HCT116 (cell line): ENCODE results near the gene SLC27A3. TPM values are rescaled to one million over a fixed set of nuclear protein-coding genes. Genes with fewer than 3 reads are reported as not detected.
A peak's percentile ranks its signal among the peaks of the same experiment; 100 is the strongest.

Experiments
- ATAC-seq: fragments of 200-7000 bp; cut with Tn5 transposase; 2 replicates; pipeline ENCODE4 v1.9.1; 2020; ENCODE audit warnings: mild to moderate bottlenecking, moderate library complexity
- BruUV-seq: library from RNA; stranded (reverse); fragments of 400-500 nt; replicated peaks from 2 replicates; lab custom pipeline; 2021; lab: Mats Ljungman, UMichigan
- CTCF ChIA-PET: fragments of 300-600 bp; sonication (Branson Sonifier 250); formaldehyde crosslinking; loops from one replicate; lab custom pipeline; 2021; ENCODE audit warnings: antibody characterized with exemption; lab: Charles Lee
- POLR2A ChIA-PET: fragments of 300-600, 350-600 bp; sonication (Branson Sonifier 250); formaldehyde crosslinking; loops from one replicate; lab custom pipeline; 2021; ENCODE audit warnings: antibody characterized with exemption; lab: Charles Lee
- RAD21 ChIA-PET, 2 experiments: fragments of 300-600 bp; sonication (Branson Sonifier 250); formaldehyde crosslinking; loops; one replicate each; lab custom pipeline; 2023; ENCODE audit warnings: low total read pairs in 2 of 2; ENCODE audit not compliant: uncharacterized antibody in 2 of 2, unreplicated experiment in 2 of 2, low non-redundant PET in 1 of 2; lab: Charles Lee
- DNase-seq: peaks from one replicate; pipeline ENCODE4 v3.0.0-alpha.2; 2010; ENCODE audit warnings: low read depth, low spot score
- H2AFZ ChIP-seq: fragments of 200-600 bp; shearing (Covaris generic), sonication (generic); 2 replicates; pipeline ENCODE4 v1.6.1; 2017; ENCODE audit warnings: low read depth, mixed run types, mixed read lengths, antibody characterized with exemption, low read length; ENCODE audit not compliant: poor library complexity, severe bottlenecking
- H3K27ac ChIP-seq: 2 replicates; pipeline ENCODE4 v1.5.1; 2012; ENCODE audit warnings: low read depth, low read length
- H3K27me3 ChIP-seq: fragments of 200-600 bp; sonication (generic); 2 replicates; pipeline ENCODE4 v1.6.1; 2016; ENCODE audit warnings: mixed run types, low read length, mixed read lengths; ENCODE audit not compliant: insufficient read depth
- H3K36me3 ChIP-seq, 2 experiments: fragments of 200-500 bp in 1 of 2; fragments of 200-600 bp in 1 of 2; sonication (Bioruptor generic) in 1 of 2; sonication (generic) in 1 of 2; 2 replicates each; pipeline versions ENCODE4 v1.5.1 to v1.6.1; 2014 to 2016; ENCODE audit warnings: low read length in 2 of 2, inconsistent platforms in 1 of 2, mixed read lengths in 1 of 2, mixed run types in 1 of 2; ENCODE audit not compliant: insufficient read depth in 2 of 2, control insufficient read depth in 1 of 2
- H3K4me1 ChIP-seq, 2 experiments: fragments of 200-600 bp in 1 of 2; sonication (generic) in 1 of 2; 2 replicates each; pipeline versions ENCODE4 v1.5.1 to v1.6.1; 2012 to 2017; ENCODE audit warnings: low read length in 2 of 2, inconsistent platforms in 1 of 2, mild to moderate bottlenecking in 1 of 2, mixed read lengths in 1 of 2, mixed run types in 1 of 2, moderate library complexity in 1 of 2; ENCODE audit not compliant: insufficient read depth in 2 of 2, control insufficient read depth in 1 of 2
- H3K4me2 ChIP-seq: fragments of 200-600 bp; sonication (generic); 2 replicates; pipeline ENCODE4 v1.6.1; 2017; ENCODE audit warnings: mixed run types, low read length, mixed read lengths
- H3K4me3 ChIP-seq, 2 experiments: fragments of 200-600 bp in 1 of 2; sonication (generic) in 1 of 2; replicated peaks in 1 of 2; 2 replicates each; pipeline ENCODE4 v1.5.1; 2011 to 2016; ENCODE audit warnings: low read length in 2 of 2, control low read depth in 1 of 2, low read depth in 1 of 2, mild to moderate bottlenecking in 1 of 2, mixed read lengths in 1 of 2, mixed run types in 1 of 2
- H3K79me2 ChIP-seq: fragments of 200-600 bp; sonication (generic); 2 replicates; pipeline ENCODE4 v1.6.1; 2017; ENCODE audit warnings: mild to moderate bottlenecking, mixed run types, low read length, moderate library complexity, mixed read lengths; ENCODE audit not compliant: insufficient read depth
- H3K9ac ChIP-seq: fragments of 200-600 bp; sonication (generic); 2 replicates; pipeline ENCODE4 v1.6.1; 2016; ENCODE audit warnings: low read length, mixed read lengths
- H3K9me2 ChIP-seq: fragments of 200-600 bp; sonication (generic), shearing (Covaris generic); 2 replicates; pipeline ENCODE4 v1.6.1; 2017; ENCODE audit warnings: mixed run types, mild to moderate bottlenecking, moderate library complexity; ENCODE audit not compliant: insufficient read depth
- H3K9me3 ChIP-seq, 2 experiments: fragments of 200-500 bp in 1 of 2; fragments of 200-600 bp in 1 of 2; sonication (Bioruptor generic) in 1 of 2; sonication (generic) in 1 of 2; 2 replicates each; pipeline ENCODE4 v1.6.1; 2014 to 2017; ENCODE audit warnings: low read length in 2 of 2, mixed read lengths in 2 of 2, inconsistent platforms in 1 of 2, low read depth in 1 of 2, mild to moderate bottlenecking in 1 of 2, mixed run types in 1 of 2, moderate library complexity in 1 of 2; ENCODE audit not compliant: control insufficient read depth in 1 of 2, insufficient read depth in 1 of 2
- H4K20me1 ChIP-seq: fragments of 200-600 bp; sonication (generic), shearing (Covaris generic); 2 replicates; pipeline ENCODE4 v1.6.1; 2017; ENCODE audit warnings: mixed run types, mild to moderate bottlenecking, moderate library complexity; ENCODE audit not compliant: insufficient read depth
- CBX3 ChIP-seq: IDR thresholded peaks from 2 replicates; pipeline ENCODE4 v1.6.1; 2012; ENCODE audit warnings: low read depth
- CTCF ChIP-seq, 3 experiments: fragments of 200-600 bp in 1 of 3; sonication (generic) in 1 of 3; IDR thresholded peaks in 2 of 3; conservative IDR thresholded peaks in 1 of 3; 2 replicates each; pipeline ENCODE4 v1.5.1; 2012 to 2017; ENCODE audit warnings: low read depth in 2 of 3, low read length in 2 of 3, antibody characterized with exemption in 1 of 3, borderline replicate concordance in 1 of 3, control low read depth in 1 of 3, mild to moderate bottlenecking in 1 of 3, mixed read lengths in 1 of 3, mixed run types in 1 of 3, moderate library complexity in 1 of 3; ENCODE audit not compliant: insufficient read depth in 1 of 3
- EGR1 ChIP-seq: IDR thresholded peaks from 2 replicates; pipeline ENCODE4 v1.6.1; 2012; ENCODE audit warnings: low read depth
- ELF1 ChIP-seq: IDR thresholded peaks from 2 replicates; pipeline ENCODE4 v1.6.1; 2012; ENCODE audit warnings: low read depth, borderline replicate concordance
- EZH2 ChIP-seq: fragments of 200-600 bp; sonication (generic); IDR thresholded peaks from 2 replicates; pipeline ENCODE4 v1.6.1; 2017; ENCODE audit warnings: antibody characterized with exemption, mixed run types
- FOSL1 ChIP-seq: IDR thresholded peaks from 2 replicates; pipeline ENCODE4 v1.6.1; 2012; ENCODE audit warnings: low read depth
- JUND ChIP-seq: IDR thresholded peaks from 2 replicates; pipeline ENCODE4 v1.6.1; 2012
- RAD21 ChIP-seq: IDR thresholded peaks from 2 replicates; pipeline ENCODE4 v1.6.1; 2012; ENCODE audit warnings: low read depth, mild to moderate bottlenecking
- SIN3A ChIP-seq: IDR thresholded peaks from 2 replicates; pipeline ENCODE4 v1.6.1; 2012; ENCODE audit warnings: low read depth
- SP1 ChIP-seq: IDR thresholded peaks from 2 replicates; pipeline ENCODE4 v1.6.1; 2012; ENCODE audit warnings: low read depth
- TCF7L2 ChIP-seq: IDR thresholded peaks from 2 replicates; pipeline ENCODE4 v1.7.0; 2011; ENCODE audit warnings: borderline replicate concordance, inconsistent platforms; ENCODE audit not compliant: insufficient read depth, insufficient read length; ENCODE audit errors: extremely low read depth
- YY1 ChIP-seq: IDR thresholded peaks from 2 replicates; pipeline ENCODE4 v1.6.1; 2011; ENCODE audit warnings: low read length, low read depth, moderate library complexity, mild to moderate bottlenecking; ENCODE audit not compliant: insufficient replicate concordance; ENCODE audit errors: extremely low read depth
- ZNF274 ChIP-seq: fragments of 200-500 bp; sonication (Bioruptor generic); IDR thresholded peaks from 2 replicates; pipeline ENCODE4 v1.6.1; 2014; ENCODE audit warnings: mild to moderate bottlenecking, low read depth, low read length, inconsistent platforms
- intact Hi-C: fragments of 100-400 bp; cut with micrococcal nuclease; formaldehyde crosslinking; loops from 2 replicates; pipeline ENCODE4 v1.10.0; 2022
- total RNA-seq: library from RNA; stranded (reverse); gene quantifications from one replicate; pipeline ENCODE4 v1.2.1, GENCODE V29; 2021; ENCODE audit not compliant: unreplicated experiment
- TF ChIP-seq, protein P1 (sequence below): IDR thresholded peaks from 2 replicates; pipeline ENCODE4 v1.6.1; 2011; ENCODE audit warnings: mild to moderate bottlenecking, low read length, moderate library complexity; ENCODE audit not compliant: insufficient replicate concordance; ENCODE audit errors: extremely low read depth
- TF ChIP-seq, protein P2 (sequence below): IDR thresholded peaks from 2 replicates; pipeline ENCODE4 v1.6.1; 2012

Gene SLC27A3
- total RNA-seq, 1 experiment from 2014 or later = 14.3 TPM

DNA sequence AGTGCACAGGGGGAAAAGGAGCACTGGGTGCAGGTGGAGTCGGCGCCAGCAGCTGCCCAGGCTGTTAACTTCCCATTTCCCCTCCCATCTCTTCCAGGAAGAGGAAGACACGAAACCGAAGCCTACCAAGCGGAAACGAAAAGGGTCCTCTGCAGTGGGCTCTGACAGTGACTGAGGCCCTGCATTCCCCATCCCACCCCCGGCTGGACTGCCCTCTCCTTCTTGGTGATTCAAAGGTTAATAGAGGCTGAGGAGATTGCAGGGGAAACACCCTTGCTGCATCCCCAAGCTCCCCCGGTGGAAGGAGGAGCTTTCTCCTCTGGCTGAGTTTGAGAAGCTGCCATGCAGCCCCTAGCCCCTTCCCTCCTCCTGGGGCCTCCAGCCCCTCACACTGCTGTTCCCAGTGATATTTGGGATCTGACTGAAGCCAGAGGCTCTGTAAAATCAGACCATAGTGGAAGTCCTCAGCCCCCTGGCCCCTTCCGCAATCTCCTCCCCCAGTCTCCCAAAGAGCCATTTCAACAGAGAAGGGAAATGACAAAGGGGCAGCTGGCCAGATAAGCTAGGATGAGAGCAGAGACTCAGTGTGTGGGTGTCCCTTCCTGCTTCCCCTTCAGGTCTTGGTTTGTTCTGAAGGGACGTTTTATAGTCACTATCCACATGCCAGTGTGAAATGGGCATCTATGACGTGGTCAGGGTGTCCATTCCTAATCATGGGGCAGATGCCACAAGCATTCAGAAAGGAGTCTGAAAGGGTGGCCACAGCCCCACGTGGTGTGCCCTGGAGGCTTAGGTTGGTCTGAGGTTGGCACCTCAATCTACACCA lies 1.9 kb upstream of the SLC27A3 start:
- TF ChIP-seq RAD21 (no peak), YY1 (no peak), EZH2 (no peak), CTCF (IDR thresholded peaks at IDR 0.05 in 2 of 3, conservative IDR thresholded peaks at IDR 0.05 in 1 of 3; ENCODE audit: borderline replicate concordance in 1 of 3, insufficient read depth in 1 of 3, low read depth in 2 of 3, low read length in 2 of 3) (no peak), ZNF274 (no peak), SP1 (no peak), EGR1 (no peak), SIN3A (no peak), CBX3 (no peak), JUND (no peak), FOSL1 (no peak), ELF1 (no peak), TCF7L2 (no peak)
- TF ChIP-seq, protein P1, sequence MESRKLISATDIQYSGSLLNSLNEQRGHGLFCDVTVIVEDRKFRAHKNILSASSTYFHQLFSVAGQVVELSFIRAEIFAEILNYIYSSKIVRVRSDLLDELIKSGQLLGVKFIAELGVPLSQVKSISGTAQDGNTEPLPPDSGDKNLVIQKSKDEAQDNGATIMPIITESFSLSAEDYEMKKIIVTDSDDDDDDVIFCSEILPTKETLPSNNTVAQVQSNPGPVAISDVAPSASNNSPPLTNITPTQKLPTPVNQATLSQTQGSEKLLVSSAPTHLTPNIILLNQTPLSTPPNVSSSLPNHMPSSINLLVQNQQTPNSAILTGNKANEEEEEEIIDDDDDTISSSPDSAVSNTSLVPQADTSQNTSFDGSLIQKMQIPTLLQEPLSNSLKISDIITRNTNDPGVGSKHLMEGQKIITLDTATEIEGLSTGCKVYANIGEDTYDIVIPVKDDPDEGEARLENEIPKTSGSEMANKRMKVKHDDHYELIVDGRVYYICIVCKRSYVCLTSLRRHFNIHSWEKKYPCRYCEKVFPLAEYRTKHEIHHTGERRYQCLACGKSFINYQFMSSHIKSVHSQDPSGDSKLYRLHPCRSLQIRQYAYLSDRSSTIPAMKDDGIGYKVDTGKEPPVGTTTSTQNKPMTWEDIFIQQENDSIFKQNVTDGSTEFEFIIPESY = no peak
- TF ChIP-seq, protein P2, sequence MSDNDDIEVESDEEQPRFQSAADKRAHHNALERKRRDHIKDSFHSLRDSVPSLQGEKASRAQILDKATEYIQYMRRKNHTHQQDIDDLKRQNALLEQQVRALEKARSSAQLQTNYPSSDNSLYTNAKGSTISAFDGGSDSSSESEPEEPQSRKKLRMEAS = no peak
- H4K20me1 ChIP-seq = no peaks in the 10 kb centered on the region
- ATAC-seq (no peak), DNase-seq (no peak)
- no peak overlapping the region for H3K27ac ChIP-seq
- BruUV-seq = TSS peak; percentile 34
- intact Hi-C loops = loop anchor here (10.0 kb wide), 1 partner anchor 99 kb away; the partner anchor contains the start of genes ILF2 and NPR1
- H3K4me1 ChIP-seq = peaks cover 14 to 26% of the 10 kb centered on the region in 2 experiments
- no peaks in the 10 kb centered on the region for H3K9me2 ChIP-seq
- H3K27me3 ChIP-seq = no peaks in the 10 kb centered on the region
- H3K4me2 ChIP-seq = no peak overlapping the region
- ChIA-PET CTCF (interaction anchor here (0.8 to 1.4 kb wide), 2 partner anchors 213 to 262 kb away, joined by 3 read pairs; partner anchors contain the start of gene RAB13), RAD21 (interaction anchor here in 1 of 2 experiments (0.7 kb wide), 1 partner anchor 214 kb away, joined by 3 read pairs; no protein-coding TSS in a partner anchor), POLR2A (no interaction called here)
- no peak overlapping the region for H3K4me3 ChIP-seq
- H2AFZ ChIP-seq = no peak overlapping the region
- no peak overlapping the region for H3K9ac ChIP-seq
- H3K79me2 ChIP-seq = no peaks in the 10 kb centered on the region
- no peaks in the 10 kb centered on the region for H3K9me3 ChIP-seq
- peaks cover 15 to 25% of the 10 kb centered on the region in 2 experiments; a peak in 3 of 4 replicates for H3K36me3 ChIP-seq
